NCI-H146 treated with DMSO at 0.1 percent for 48 hours (cell line): ENCODE measurements around the gene MTX1.
"Not testable (repeated sequence)": the region's sequence is repeated elsewhere in the genome, so short reads cannot be mapped to it uniquely, and the experiment has no call there.

Experiments
- DNase-seq: peaks from one replicate; lab custom pipeline; 2025; ENCODE audit not compliant: unreplicated experiment; lab: John Stamatoyannopoulos, UW

Gene MTX1

GRCh38 chr1:155208541-155209311, at the start of gene MTX1:
MTX1 (plus strand) TSS chr1:155208695; CDS start chr1:155208805, 110 bp downstream.
- peak; percentile 67 for DNase-seq

GRCh38 chr1:155158991-155159390, 49.5 kb upstream of the MTX1 start:
- peak; percentile 20 for DNase-seq

GRCh38 chr1:155160128-155160527, 48.4 kb upstream of the MTX1 start:
- no peak for DNase-seq

- not testable (repeated sequence) for DNase-seq
Measured at GRCh38 chr1:155162631-155163030, 45.9 kb upstream of the MTX1 start.

DNA sequence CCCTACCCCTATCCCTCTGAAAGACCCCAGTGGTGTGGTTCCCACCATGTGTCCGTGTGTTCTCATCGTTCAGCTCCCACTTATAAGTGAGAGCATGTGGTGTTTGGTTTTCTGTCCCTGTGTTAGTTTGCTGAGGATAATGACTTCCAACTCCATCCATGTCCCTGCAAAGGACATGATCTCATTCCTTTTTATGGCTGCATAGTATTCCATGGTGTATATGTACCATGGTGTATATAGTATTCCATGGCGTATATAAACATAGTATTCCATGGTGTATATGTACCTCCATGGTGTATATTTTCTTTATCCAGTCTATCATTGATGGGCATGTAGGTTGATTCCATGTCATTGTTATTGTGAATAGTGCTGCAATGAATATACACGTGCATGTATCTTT, 44.7 kb upstream of the MTX1 start:
- not testable (repeated sequence) for DNase-seq

DNA sequence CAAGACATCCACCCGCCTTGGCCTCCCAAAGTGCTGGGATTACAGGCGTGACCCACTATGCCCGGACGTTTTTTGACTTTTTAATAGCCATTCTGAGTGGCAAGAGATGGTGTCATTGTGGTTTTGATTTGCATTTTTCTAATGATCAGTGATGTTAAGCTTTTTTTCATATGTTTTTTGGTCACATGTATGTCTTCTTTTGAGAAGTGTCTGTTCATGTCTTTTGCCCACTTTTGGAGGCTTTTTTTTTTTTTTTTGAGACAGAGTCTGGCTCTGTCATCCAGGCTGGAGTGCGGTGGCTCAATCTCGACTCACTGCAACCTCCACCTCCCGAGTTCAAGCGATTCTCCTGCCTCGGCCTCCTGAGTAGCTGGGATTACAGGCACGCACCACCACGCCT, 43.9 kb upstream of the MTX1 start:
- DNase-seq: not testable (repeated sequence)

DNA sequence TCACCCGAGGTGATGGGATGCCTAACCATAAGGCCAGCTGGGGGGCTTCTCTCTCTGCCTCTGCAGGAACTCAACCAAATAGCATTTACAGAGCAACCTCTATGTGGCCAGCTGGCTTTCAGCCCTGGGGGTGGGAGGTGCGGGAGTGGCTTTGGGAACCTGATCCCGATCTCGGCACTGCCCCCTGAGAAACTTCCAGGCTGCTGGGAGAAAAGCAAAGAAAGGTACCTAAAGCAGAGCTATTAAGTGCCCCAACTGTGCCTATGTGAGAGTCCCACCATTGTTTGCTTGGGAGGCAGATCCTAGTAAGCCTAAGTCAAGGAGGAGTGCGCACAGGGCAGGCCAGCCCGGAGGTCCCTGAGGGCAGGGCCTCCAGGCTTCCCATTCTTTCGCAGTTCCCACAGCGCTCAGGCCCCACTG, 42.4 kb upstream of the MTX1 start:
- no peak for DNase-seq

DNA sequence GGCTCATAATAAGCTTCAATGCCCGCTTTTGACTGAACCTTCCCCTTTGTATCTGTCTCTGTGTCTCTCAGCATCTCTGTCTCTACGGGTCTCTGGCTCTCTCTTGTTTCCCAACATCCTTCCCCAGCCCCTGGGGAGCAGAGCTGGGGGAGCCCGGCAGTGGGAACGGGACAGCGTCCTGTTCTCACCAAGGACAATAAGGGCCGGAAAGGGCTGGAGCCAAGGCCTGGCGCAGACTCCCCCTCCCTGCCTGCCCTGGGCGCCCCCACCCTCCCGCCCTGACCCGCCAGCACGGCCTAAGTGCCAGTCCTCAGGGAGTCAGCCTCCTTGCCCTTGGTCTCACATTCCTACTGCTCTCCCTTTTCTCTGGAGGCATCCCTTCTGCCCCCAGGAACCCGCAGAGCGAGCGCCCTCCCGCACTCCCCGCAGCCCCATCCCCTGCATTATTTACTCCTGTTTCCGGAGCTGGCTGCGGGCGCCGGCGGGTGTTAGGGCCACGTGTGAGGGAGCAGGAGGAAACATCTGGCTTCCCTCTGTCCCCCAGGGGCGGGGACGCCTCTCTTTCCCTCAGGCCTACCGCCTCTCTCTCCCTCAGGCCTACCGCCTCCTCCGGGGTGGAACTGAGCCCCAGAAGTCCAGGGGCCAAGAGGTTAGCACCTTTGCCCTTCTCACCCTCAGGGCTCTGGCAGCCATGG, 41.9 kb upstream of the MTX1 start:
- DNase-seq: no peak

GRCh38 chr1:155167166-155168104, 41.1 kb upstream of the MTX1 start:
- peak; percentile 78 for DNase-seq

- DNase-seq: not testable (repeated sequence)
Measured at GRCh38 chr1:155168105-155168445, 40.4 kb upstream of the MTX1 start.

DNA sequence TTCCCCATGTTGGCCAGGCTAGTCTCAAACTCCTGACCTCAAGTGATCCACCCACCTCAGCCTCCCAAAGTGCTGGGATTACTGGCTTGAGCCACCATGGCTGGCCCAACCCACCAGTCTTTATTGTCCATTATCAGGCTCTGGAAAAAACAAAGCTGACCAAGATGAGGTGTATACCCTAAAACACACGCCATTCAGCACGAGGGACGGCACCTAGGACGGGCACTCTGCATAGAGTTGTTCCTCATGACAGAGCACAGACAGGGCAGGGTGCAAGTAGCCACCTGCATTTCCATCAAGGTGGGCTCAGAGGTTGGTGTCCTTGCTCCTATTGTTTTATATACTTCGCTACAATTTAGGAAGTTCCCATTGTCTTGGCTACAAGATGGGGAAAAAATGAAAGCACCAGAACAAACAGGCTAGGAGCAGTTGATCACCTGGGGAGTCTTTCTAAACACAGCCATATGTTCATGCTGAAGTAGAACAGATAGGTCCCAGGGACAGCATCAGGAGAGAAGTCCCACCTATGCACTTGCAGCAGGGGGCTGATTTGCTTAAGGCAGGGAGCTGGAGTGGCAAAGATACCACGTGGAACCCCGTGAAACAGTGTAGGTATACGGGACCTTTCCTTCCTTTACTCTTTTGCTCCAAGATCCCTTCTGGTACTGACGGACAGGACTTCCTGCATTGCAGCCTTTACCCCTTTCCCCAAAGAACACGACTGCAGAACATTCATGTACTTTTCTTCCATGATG, 39.9 kb upstream of the MTX1 start:
- DNase-seq: no peak

- DNase-seq: no peak
Measured at GRCh38 chr1:155169541-155169940, 39.0 kb upstream of the MTX1 start.

DNA sequence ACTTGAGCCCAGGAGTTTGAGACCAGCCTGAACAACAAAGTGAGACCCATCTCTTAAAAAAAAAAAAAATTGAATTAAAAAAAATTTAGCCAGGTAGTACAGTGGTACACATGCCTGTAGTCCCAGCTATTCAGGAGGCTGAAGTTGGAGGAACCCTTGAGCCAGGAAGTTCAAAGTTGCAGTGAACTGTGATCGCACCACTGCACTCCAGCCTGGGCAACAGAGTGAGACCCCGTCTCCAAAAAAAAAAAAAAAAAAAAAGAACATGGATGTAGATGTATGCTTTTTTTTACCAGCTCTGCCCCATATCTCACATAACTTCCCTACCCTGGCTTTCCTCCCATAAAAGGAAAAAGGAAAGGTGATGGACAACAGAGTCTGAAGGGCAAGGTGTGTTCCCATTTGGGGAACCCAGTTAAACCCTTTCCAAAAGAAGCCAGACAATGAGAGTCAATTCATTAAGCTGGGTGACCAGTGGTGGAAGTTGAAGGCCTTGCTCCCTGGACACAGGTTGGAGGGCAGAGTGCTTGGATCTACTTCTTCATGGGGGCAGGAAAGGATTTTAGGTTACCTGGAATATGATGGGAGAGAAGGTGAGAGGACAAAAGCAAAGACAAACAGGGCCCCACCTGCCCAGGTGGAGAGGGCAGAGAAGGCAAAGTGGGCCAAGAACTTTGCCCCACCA, 38.3 kb upstream of the MTX1 start:
- DNase-seq: no peak

DNA sequence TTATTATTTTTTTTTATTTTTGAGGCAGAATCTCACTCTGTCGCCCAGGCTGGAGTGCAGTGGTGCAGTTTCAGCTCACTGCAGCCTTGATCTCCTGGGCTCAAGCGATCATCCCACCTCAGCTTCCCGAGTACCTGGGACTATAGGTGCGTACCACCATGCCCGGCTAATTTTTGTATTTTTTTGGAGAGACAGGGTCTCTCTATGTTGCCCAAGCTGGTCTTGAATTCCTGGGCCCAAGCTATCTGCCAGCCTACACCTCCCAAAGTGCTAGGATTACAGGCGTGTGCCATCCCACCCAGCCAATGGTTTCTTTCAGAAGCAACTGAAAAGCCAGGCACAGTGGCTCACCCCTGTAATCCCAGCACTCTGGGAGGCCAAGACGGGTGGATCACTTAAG, 37.7 kb upstream of the MTX1 start:
- DNase-seq: no peak

- no peak for DNase-seq
Measured at GRCh38 chr1:155171836-155172731, 36.4 kb upstream of the MTX1 start.

GRCh38 chr1:155172732-155173477, 35.6 kb upstream of the MTX1 start, which contains the start of gene KRTCAP2:
KRTCAP2 (minus strand) TSS chr1:155173304; CDS start chr1:155173224, 80 bp downstream.
- peak; percentile 93 for DNase-seq

GRCh38 chr1:155173478-155174323, 34.8 kb upstream of the MTX1 start, which contains the start of gene TRIM46:
TRIM46 (plus strand) TSS chr1:155173849; CDS start chr1:155173967, 118 bp downstream.
- peak; percentile 62 for DNase-seq
